ENCODE measurements around the gene SFSWAP.

DNA sequence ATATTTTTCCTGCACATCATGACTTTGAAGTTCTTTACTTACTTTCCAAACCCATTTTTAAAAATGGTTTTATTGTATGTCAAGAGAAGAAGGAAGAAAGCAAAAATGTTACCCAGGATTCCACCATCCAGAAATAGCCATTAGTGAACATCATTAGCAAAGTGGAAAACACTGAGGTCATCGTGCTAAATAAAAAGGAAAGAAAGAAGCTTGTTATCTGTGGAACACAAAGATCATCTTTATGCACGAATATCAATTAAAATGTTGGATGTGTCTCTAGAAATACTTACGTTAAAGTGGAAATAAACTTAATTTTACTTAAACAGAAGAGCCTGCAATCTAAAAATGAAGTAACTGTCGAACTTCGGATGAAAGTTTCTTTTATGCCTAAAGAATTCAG lies 27.3 kb downstream of the SFSWAP start:
- TF ChIP-seq GATA2 (IDR thresholded peaks at IDR 0.05; ENCODE audit: low read depth, low read length) (no peak), GATA3 (IDR thresholded peaks at IDR 0.05; ENCODE audit: low read depth, low read length) (no peak)

All from SH-SY5Y (cell line).